LNCaP clone FGC (cell line): Measurements from ENCODE around the gene GTF2A1L.

ENCODE experiments used
- DNase-seq: peaks from one replicate; pipeline ENCODE4 v3.0.0-alpha.2; 2011; ENCODE audit warnings: low read depth
- H3K4me3 ChIP-seq: 2 replicates; pipeline ENCODE4 v1.5.1; 2011; ENCODE audit warnings: mild to moderate bottlenecking, low read depth, low read length, control low read depth
- TF ChIP-seq, protein P1 (sequence below): IDR thresholded peaks from 2 replicates; pipeline ENCODE4 v1.5.1; 2012; ENCODE audit warnings: mild to moderate bottlenecking; ENCODE audit not compliant: control insufficient read depth, insufficient read depth; ENCODE audit errors: extremely low read depth

GTF2A1L gene

DNA sequence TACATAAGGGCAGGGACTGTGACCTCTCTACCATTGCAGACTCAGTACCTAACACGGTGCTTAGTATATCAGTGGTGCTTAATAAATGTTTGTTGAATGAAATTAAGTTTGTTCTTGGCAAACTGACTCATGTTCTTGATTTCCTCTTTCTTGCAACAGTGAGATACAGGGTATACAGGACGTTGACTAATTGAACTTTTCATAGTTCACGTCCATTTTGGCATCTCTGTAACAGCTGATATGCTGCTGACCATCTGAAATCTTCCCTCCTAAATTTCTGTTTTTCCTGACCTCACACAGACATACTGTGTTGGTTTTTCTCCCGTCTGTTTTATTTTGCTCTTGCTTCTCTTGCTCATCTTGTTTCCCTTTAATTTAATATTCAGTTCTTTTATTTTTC, 93.7 kb downstream of the GTF2A1L start:
- TF ChIP-seq, protein P1, sequence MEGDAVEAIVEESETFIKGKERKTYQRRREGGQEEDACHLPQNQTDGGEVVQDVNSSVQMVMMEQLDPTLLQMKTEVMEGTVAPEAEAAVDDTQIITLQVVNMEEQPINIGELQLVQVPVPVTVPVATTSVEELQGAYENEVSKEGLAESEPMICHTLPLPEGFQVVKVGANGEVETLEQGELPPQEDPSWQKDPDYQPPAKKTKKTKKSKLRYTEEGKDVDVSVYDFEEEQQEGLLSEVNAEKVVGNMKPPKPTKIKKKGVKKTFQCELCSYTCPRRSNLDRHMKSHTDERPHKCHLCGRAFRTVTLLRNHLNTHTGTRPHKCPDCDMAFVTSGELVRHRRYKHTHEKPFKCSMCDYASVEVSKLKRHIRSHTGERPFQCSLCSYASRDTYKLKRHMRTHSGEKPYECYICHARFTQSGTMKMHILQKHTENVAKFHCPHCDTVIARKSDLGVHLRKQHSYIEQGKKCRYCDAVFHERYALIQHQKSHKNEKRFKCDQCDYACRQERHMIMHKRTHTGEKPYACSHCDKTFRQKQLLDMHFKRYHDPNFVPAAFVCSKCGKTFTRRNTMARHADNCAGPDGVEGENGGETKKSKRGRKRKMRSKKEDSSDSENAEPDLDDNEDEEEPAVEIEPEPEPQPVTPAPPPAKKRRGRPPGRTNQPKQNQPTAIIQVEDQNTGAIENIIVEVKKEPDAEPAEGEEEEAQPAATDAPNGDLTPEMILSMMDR, result no peak
- no peak overlapping the region for H3K4me3 ChIP-seq
- no peak for DNase-seq

DNA sequence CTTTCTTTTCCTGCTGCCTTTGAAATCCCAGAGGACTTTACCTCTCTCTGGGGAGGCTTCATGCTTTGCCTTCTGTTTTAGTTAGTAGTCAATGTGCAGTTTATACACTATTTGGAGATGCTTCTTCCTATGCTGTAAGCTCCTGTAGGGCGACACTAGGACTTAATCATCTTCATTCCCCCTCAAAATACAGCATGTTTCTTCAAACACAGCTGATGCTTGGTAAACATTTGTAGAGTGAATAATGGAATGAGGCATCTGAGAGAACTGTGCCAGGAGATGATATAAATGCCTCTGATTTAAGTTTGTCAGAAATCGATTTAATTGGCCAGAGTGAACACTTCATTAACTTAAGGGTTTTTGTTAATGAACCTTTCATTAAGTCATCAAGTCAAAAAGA, 94.5 kb downstream of the GTF2A1L start:
- no peak overlapping the region for H3K4me3 ChIP-seq
- TF ChIP-seq, protein P1, result no peak
- no peak for DNase-seq

DNA sequence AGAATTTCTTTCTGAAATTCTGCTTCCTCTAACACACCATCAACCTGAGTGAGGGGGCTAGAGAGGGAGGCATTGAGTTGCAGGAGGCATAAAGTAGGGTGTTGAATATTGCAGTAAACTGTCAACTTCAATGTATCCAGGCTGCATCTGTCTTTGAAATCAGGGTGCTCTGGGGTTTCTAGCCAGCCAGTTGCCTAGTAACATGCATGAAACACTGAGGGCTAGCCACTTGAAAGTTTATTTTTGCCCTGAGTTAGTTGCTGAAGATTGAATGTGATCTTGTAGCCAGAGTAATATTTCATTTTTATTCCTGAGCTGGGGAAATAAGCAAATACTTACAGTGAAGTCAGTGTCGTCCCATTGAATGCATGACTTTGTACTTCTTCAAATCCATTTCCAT, 96.0 kb downstream of the GTF2A1L start:
- no peak overlapping the region for H3K4me3 ChIP-seq
- TF ChIP-seq, protein P1, result no peak
- DNase-seq, result no peak

DNA sequence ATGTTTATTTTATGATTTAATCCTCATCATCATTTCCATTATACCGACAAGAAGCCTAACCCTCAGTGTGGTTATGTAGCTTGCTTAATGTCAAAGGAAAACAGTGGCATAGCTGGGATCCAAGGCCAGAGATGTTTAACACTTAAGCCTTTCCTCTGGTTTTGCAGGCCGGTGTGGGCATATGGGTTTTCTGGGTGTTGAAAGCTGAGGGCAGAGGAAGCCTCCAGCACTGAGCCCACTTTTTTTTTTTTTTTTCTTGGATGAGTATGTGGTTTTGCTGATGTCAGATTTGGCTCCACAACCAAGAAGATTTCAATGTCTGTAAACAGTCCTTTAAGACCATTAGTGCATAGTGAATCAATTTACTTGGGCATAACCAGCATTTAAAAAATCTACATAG, 96.6 kb downstream of the GTF2A1L start:
- DNase-seq, result no peak
- TF ChIP-seq, protein P1, result no peak
- H3K4me3 ChIP-seq, result no peak overlapping the region

DNA sequence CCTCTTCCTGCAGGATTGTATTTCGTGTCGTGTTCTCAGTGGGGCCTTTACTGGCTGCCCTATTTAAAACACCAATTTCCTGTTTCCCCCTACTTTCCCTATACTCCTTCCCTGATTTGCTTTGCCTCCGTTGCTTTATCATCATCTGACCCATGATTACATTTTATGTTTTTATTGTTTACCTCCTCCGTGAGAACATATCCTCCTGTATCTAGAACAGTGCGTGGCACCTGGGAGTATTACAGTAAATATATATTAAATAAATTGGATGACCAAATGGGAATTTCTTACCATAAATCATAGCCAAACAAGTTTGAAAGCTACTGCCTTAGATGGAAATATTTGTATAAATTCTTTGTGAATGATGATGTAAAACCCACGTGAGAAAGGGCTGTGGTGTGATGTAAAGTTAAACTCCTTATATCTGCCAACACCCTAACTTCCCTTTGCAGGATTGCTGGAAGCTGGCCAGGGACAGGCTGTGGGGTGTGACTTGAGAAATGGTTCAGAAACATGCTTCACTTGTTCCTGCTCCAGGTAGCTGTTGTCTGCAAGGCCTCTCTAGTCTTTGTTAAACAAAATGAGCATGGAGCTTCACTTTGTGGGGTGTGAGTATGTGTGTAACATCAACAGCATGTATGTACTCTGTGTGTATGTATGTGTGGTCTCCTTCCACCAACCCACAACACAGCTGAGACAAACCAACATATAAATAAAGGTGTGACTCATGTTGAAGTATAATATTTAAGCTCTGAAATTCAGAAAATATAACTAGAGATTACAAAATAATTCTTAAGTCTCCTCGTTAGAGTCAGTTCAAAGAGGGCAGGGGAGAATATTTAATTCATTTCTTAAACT, 97.6 kb downstream of the GTF2A1L start:
- DNase-seq, result no peak
- no peak overlapping the region for H3K4me3 ChIP-seq
- TF ChIP-seq, protein P1, result no peak

DNA sequence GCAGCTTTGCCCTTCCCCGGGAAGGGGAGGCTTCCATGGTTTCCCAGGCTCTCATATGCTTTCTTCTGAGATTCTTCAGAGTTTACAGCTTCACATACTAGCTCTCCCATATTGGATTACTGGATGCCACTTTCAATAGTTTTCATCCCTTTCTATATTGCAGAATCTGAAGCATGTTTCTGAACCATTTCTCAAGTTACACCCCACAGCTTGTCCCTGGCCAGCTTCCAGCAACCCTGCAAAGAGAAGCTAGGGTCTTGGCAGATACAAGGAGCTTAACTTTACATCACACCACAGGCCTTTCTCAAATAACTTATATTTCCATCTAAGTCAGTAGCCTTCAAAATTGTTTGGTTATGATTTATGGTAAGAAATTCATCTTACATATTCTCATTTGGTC, 98.3 kb downstream of the GTF2A1L start:
- TF ChIP-seq, protein P1, result no peak
- no peak for DNase-seq
- no peak overlapping the region for H3K4me3 ChIP-seq

DNA sequence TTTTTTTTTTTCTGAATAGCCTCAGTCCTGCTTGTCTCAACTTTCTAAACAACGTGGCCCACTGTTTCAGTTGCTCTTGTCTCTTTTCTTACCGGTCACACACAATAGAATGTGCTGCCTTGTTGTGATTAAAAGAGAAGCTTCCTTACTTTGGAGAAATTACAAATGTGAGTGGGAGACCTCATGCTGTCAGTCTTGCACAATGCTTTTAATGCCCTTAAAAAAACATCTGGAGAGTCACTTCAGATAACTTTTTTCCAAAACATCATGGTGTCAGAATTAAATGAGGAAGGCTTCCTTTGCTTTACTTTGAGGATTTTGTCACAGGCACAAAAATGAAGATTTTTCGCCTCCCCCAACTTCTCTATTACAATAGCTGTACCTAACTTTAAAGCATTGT, 100.2 kb downstream of the GTF2A1L start:
- H3K4me3 ChIP-seq, result no peak overlapping the region
- DNase-seq, result no peak
- TF ChIP-seq, protein P1, result no peak
